Tibial nerve (tissue), 4 donors: ENCODE data around the gene TOX2. TPM values are rescaled to one million over a fixed set of nuclear protein-coding genes. Genes with fewer than 3 reads are reported as not detected.

Source experiments
- DNase-seq, 2 donors: peaks; one replicate each; pipeline ENCODE4 v3.0.0-alpha.2; 2019; ENCODE audit warnings: low spot score in 2 of 2
- H3K27ac ChIP-seq, 4 donors: fragments of 200-600 bp; sonication (generic) in 3 of 4; one replicate each; pipeline ENCODE4 v1.5.1; 2017 to 2019; ENCODE audit warnings: mild to moderate bottlenecking in 1 of 4
- H3K27me3 ChIP-seq, 2 donors: fragments of 200-600 bp; sonication (generic) in 1 of 2; one replicate each; pipeline versions ENCODE4 v1.5.1 to v1.6.0; 2017 to 2019
- H3K36me3 ChIP-seq, 3 donors: fragments of 200-600 bp; sonication (generic); one replicate each; pipeline ENCODE4 v1.5.1; 2018 to 2019
- H3K4me1 ChIP-seq, 4 donors: fragments of 200-600 bp; sonication (generic) in 3 of 4; one replicate each; pipeline ENCODE4 v1.5.1; 2017 to 2019
- H3K4me3 ChIP-seq, 4 donors: fragments of 200-600 bp; sonication (generic) in 3 of 4; one replicate each; pipeline ENCODE4 v1.5.1; 2017 to 2019; ENCODE audit warnings: mild to moderate bottlenecking in 1 of 4, moderate library complexity in 1 of 4
- H3K9me3 ChIP-seq, 4 donors: fragments of 200-600 bp; sonication (generic) in 3 of 4; one replicate each; pipeline ENCODE4 v1.5.1; 2017 to 2019
- EP300 ChIP-seq, 2 donors: sonication (generic); formaldehyde crosslinking; IDR thresholded peaks; one replicate each; pipeline ENCODE4 v1.6.1; 2017; ENCODE audit warnings: antibody characterized with exemption in 2 of 2, mild to moderate bottlenecking in 1 of 2
- POLR2A ChIP-seq, 2 donors: fragments of 450-650 bp; IDR thresholded peaks; one replicate each; pipeline ENCODE4 v1.6.1; 2017; ENCODE audit warnings: antibody characterized with exemption in 2 of 2, mild to moderate bottlenecking in 2 of 2, moderate library complexity in 2 of 2
- WGBS, 2 donors: methylation state at CpG; one replicate each; pipeline ENCODE4 v1.1.5; 2018; 5-methylcytosine and 5-hydroxymethylcytosine counted together
- total RNA-seq, 4 donors: library from RNA; depleted of rRNA; stranded (reverse); fragments of >200 nt; gene quantifications; one replicate each; pipeline ENCODE4 v1.1.0, GENCODE V29; 2016
- TF ChIP-seq, protein P1 (sequence below), 5 experiments: fragments of 200-600 bp in 3 of 5; fragments of 450-650 bp in 2 of 5; sonication (generic) in 3 of 5; IDR thresholded peaks; one replicate each; pipeline ENCODE4 v1.5.1; 2016 to 2019; ENCODE audit warnings: antibody characterized with exemption in 5 of 5, mild to moderate bottlenecking in 3 of 5, moderate library complexity in 2 of 5

Gene TOX2, protein sequence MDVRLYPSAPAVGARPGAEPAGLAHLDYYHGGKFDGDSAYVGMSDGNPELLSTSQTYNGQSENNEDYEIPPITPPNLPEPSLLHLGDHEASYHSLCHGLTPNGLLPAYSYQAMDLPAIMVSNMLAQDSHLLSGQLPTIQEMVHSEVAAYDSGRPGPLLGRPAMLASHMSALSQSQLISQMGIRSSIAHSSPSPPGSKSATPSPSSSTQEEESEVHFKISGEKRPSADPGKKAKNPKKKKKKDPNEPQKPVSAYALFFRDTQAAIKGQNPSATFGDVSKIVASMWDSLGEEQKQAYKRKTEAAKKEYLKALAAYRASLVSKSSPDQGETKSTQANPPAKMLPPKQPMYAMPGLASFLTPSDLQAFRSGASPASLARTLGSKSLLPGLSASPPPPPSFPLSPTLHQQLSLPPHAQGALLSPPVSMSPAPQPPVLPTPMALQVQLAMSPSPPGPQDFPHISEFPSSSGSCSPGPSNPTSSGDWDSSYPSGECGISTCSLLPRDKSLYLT
- total RNA-seq, result 1 to 10 TPM; 1.3 to 3.3 (median 1.9) TPM

DNA sequence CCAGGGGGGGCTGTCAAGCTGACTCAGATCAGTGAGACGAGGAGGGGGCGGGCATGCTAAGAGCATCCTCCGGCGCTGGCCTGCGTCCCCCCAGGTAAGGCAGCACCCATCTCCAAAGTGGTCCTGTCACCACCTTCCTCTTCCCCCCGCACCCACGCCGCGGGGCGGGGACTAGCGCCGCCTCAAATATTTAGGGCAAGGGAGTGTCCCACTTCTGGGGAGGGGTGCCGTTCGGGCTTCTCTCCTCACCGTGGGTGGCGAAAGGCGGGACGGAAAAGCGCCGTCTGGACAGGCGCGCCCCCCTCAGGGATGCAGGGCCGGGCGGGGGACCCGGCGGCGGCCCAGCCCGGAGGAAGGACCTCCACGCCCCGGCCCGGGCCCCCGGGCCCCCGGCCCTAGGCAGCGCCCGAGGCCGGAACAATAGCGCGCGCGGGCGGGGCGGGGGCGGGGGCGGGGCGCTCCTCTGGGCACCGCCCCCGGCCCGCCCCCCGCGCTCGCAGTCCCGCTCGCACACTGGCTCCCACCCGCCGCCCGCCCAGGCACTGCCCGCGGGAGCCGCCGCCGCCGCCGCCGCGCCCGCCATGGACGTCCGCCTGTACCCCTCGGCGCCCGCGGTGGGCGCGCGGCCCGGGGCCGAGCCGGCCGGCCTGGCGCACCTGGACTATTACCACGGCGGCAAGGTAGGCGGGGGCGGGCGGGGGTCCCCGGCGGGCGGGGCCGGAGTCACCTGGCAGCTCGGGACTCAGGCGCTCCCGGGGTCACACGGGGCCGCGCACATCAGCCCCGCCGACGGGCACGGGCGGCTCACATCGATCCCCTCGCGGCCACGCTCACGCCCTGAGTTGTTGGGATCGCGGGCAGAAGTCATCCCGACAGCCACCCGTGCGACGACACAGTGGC is at the start of gene TOX2:
TOX2 (plus strand) TSS at position 542 of the 900 bp plus-strand sequence; CDS start at position 582, 40 bp downstream.
- Histone ChIP-seq H3K27ac (no peak within 1 kb of the TSS), H3K36me3 (no peaks in the 10 kb centered on the region)

DNA sequence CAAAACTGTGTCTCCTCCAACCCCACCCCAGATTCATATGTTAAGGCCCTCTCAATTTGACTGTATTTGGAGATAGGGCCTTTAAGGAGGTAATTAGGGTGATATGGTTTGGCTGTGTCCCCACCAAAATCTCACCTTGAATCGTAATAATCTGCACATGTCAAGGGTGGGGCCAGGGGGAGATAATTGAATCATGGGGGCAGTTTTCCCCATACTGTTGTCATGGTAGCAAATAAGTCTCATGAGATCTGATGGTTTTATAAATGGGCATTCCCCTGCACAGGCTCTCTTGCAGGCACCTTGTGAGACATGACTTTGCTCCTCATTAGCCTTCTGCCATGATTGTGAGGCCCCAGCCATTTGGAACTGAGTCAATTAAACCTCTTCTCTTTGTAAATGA is 46.6 kb upstream of the TOX2 start:
- Histone ChIP-seq H3K36me3 (no peaks in the 10 kb centered on the region), H3K9me3 (peaks cover 0 to 4% (median 0%) of the 10 kb centered on the region in 4 donors), H3K4me3 (no peak overlapping the region), H3K27me3 (no peaks in the 10 kb centered on the region), H3K27ac (no peak overlapping the region), H3K4me1 (no peaks in the 10 kb centered on the region)
- 77 to 100% methylated on average over 1 of the region's 1 CpG for WGBS, 2 donors
- TF ChIP-seq, protein P1, sequence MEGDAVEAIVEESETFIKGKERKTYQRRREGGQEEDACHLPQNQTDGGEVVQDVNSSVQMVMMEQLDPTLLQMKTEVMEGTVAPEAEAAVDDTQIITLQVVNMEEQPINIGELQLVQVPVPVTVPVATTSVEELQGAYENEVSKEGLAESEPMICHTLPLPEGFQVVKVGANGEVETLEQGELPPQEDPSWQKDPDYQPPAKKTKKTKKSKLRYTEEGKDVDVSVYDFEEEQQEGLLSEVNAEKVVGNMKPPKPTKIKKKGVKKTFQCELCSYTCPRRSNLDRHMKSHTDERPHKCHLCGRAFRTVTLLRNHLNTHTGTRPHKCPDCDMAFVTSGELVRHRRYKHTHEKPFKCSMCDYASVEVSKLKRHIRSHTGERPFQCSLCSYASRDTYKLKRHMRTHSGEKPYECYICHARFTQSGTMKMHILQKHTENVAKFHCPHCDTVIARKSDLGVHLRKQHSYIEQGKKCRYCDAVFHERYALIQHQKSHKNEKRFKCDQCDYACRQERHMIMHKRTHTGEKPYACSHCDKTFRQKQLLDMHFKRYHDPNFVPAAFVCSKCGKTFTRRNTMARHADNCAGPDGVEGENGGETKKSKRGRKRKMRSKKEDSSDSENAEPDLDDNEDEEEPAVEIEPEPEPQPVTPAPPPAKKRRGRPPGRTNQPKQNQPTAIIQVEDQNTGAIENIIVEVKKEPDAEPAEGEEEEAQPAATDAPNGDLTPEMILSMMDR (IDR thresholded peaks at IDR 0.05), result no peak
- no peak for TF ChIP-seq POLR2A (IDR thresholded peaks at IDR 0.05)
- no peak for TF ChIP-seq EP300 (IDR thresholded peaks at IDR 0.05)
- no peak for DNase-seq

More for the DNA sequence above, at the start of gene TOX2:
- peaks cover 0 to 17% (median 0%) of the 10 kb centered on the region in 4 donors for H3K4me1 ChIP-seq
- 3 to 9% methylated on average over 14 to 24 of the region's 111 CpGs for WGBS, 2 donors
- peaks cover 0 to 33% of the 10 kb centered on the region in 2 donors for H3K27me3 ChIP-seq
- peaks cover 0 to 39% (median 4%) of the 10 kb centered on the region in 4 donors for H3K9me3 ChIP-seq
- no peak for DNase-seq
- peak within 1 kb of the TSS in 2 of 4 donors; percentile 29 to 51 for H3K4me3 ChIP-seq
- TF ChIP-seq EP300 (IDR thresholded peaks at IDR 0.05) (no peak), POLR2A (IDR thresholded peaks at IDR 0.05) (no peak)
- TF ChIP-seq, protein P1 (IDR thresholded peaks at IDR 0.05), result no peak

DNA sequence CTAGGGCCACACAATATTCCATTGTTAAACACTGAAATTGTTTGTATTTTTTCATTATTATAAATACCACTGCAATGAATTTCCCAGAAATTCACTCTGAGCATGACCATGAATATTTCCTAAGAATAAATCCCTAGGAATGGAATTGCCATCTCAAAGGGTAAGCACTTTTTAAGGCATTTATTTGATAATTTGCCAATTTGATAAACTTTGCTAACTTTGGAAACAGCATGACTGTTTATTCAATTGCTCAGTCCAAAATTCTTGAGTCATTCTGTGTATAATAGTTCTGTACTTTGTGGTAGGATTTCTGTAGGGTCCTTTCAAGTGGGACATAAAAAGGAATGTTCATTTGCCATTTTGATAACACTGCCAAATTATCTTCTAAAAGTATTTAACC is 44.2 kb upstream of the TOX2 start:
- DNase-seq, result no peak
- Histone ChIP-seq H3K4me1 (no peaks in the 10 kb centered on the region), H3K27me3 (no peaks in the 10 kb centered on the region), H3K4me3 (no peak overlapping the region), H3K36me3 (no peaks in the 10 kb centered on the region), H3K9me3 (peaks cover 0 to 4% (median 0%) of the 10 kb centered on the region in 4 donors), H3K27ac (no peak overlapping the region)
- TF ChIP-seq EP300 (IDR thresholded peaks at IDR 0.05), result no peak

DNA sequence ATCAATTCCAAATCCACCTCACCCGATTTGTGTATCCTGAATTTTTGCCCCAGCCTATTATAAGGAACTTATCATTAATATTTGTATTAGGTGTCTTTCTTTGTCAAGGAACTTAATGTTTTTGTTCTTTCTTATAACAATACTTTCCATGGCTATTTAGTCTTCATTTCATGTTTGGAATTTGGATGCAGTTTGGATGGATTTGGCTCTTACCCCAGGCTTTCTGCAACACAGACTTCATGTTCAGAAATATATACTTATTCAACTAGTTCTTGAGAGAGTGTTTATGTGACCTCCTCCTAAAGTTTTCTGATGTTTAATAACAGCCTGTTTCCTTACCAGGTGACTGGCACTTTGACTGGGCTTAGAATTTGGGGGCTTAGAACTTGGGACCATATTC is 35.9 kb upstream of the TOX2 start:
- H3K27ac ChIP-seq, result no peak overlapping the region
- DNase-seq, result no peak
- WGBS, 2 donors, result 80 to 83% methylated on average over 1 of the region's 1 CpG
- TF ChIP-seq EP300 (IDR thresholded peaks at IDR 0.05) (no peak), POLR2A (IDR thresholded peaks at IDR 0.05) (no peak)
- TF ChIP-seq, protein P1 (IDR thresholded peaks at IDR 0.05), result no peak
- no peaks in the 10 kb centered on the region for H3K4me1 ChIP-seq
- no peak overlapping the region for H3K4me3 ChIP-seq
- H3K27me3 ChIP-seq, result no peaks in the 10 kb centered on the region
- peaks cover 0 to 18% (median 0%) of the 10 kb centered on the region in 4 donors for H3K9me3 ChIP-seq
- H3K36me3 ChIP-seq, result no peaks in the 10 kb centered on the region

DNA sequence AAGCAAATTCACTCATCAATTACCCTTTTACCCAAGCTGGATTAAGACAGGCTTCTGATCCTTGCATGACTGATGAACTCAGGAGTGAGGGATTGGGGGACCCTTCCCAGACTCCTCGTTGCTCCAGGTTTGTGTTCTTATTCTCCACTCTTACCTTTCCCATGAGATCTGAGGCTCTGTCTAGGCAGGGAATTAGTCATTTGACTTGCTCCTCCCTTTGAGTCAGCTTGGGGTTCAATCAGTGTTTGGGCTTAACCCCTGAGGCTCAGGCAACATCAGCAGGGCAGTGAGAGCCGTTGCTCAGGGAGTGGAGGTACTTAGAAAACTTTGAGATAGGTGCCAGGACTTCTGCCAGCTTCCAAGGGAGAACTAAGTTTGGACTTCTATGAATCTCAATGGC is 20.7 kb upstream of the TOX2 start:
- Histone ChIP-seq H3K27ac (no peak overlapping the region), H3K4me1 (no peaks in the 10 kb centered on the region), H3K4me3 (no peak overlapping the region), H3K36me3 (no peaks in the 10 kb centered on the region), H3K9me3 (peaks cover 0 to 38% (median 7%) of the 10 kb centered on the region in 4 donors), H3K27me3 (no peaks in the 10 kb centered on the region)
- DNase-seq, result no peak
- TF ChIP-seq POLR2A (IDR thresholded peaks at IDR 0.05) (no peak), EP300 (IDR thresholded peaks at IDR 0.05) (no peak)
- TF ChIP-seq, protein P1 (IDR thresholded peaks at IDR 0.05), result no peak
- WGBS, 2 donors, result 22 to 34% methylated on average over 2 of the region's 2 CpGs
